GM18505 (cell line): Measurements from ENCODE around the gene FN3K.
"Not testable (repeated sequence)": the region's sequence is repeated elsewhere in the genome, so short reads cannot be mapped to it uniquely, and the experiment has no call there.

Experiments
- ATAC-seq: cut with Tn5 transposase; IDR thresholded peaks from one replicate; pipeline ENCODE4 v1.9.1; 2021; ENCODE audit not compliant: unreplicated experiment
- POLR2A ChIP-seq: IDR thresholded peaks from 4 replicates; pipeline ENCODE4 v1.6.1; 2011; ENCODE audit warnings: borderline replicate concordance; ENCODE audit not compliant: insufficient read depth, insufficient read length; ENCODE audit errors: extremely low read depth

The FN3K gene

GRCh38 chr17:82736511-82737185 is 1.2 kb downstream of the FN3K start:
- ATAC-seq = no peak
- no peak for TF ChIP-seq POLR2A

GRCh38 chr17:82737967-82738877 is 2.8 kb downstream of the FN3K start:
- ATAC-seq = no peak
- no peak for TF ChIP-seq POLR2A

GRCh38 chr17:82740906-82741759 is 5.7 kb downstream of the FN3K start:
- no peak for TF ChIP-seq POLR2A
- no peak for ATAC-seq

- ATAC-seq = no peak
- TF ChIP-seq POLR2A = no peak
Observed at GRCh38 chr17:82743344-82744219, 8.2 kb downstream of the FN3K start.

GRCh38 chr17:82744736-82745135 is 9.3 kb downstream of the FN3K start:
- ATAC-seq = not testable (repeated sequence)

- no peak for TF ChIP-seq POLR2A
- no peak for ATAC-seq
Observed at GRCh38 chr17:82745524-82745923, 10.1 kb downstream of the FN3K start.

- ATAC-seq = no peak
- TF ChIP-seq POLR2A = no peak
Observed at GRCh38 chr17:82748756-82749155, 13.3 kb downstream of the FN3K start.

- no peak for ATAC-seq
Observed at GRCh38 chr17:82750241-82750908, 15.0 kb downstream of the FN3K start.

GRCh38 chr17:82751171-82751570 is 15.8 kb downstream of the FN3K start:
- peak; percentile 31 for ATAC-seq
- no peak for TF ChIP-seq POLR2A

More at GRCh38 chr17:82750241-82750908, 15.0 kb downstream of the FN3K start:
- no peak for TF ChIP-seq POLR2A

- peak; percentile 72 for ATAC-seq
- TF ChIP-seq POLR2A = peak; percentile 50
Observed at GRCh38 chr17:82751571-82752370, 16.4 kb downstream of the FN3K start, which contains the start of gene TBCD. Gene TBCD, plus strand, starts transcription at chr17:82752065. Its CDS starts 129 bp downstream, at chr17:82752194.

GRCh38 chr17:82752371-82753200 is 17.2 kb downstream of the FN3K start:
- peak; percentile 30 for ATAC-seq
- TF ChIP-seq POLR2A = no peak

GRCh38 chr17:82753201-82753464 is 17.7 kb downstream of the FN3K start:
- no peak for ATAC-seq
- no peak for TF ChIP-seq POLR2A
